ENCODE measurements around the gene CDK6. TPM values are rescaled to one million over a fixed set of nuclear protein-coding genes. Genes with fewer than 3 reads are reported as not detected.

CDK6 gene
- total RNA-seq, 4 donors from 2014 or later = 11.2 to 18.5 (median 13.2) TPM

DNA sequence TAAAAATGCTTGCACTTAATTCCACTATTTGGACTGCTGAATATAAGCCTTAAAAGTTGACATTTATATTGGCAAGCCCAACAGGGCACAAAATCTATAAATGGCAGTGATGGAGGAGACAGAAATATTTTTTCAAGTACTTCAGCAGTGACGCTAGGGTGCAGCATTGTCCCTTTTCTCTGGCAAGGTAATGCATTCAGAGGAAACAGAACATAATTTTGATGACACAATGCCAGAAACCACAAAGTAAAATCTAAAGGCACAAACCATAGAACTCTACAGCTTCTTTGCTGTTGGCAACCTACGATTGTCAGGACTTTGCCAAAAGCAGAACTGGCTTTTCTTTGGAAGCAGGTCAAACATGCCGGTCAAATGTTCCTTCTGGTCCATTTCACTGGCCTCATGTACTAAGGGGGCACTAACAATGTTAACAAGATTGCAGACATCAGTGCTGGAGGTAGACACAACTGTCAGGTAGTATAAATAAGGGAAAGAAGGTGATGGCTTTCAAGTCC is 215.3 kb downstream of the CDK6 start:
- intact Hi-C loops (cut with DNase I) = loop anchor here (5.0 to 10.0 kb wide), 2 partner anchors 211 to 364 kb away; no protein-coding TSS in a partner anchor
- Histone ChIP-seq H3K27ac (no peak overlapping the region), H3K36me3 (no peaks in the 10 kb centered on the region), H3K9me3 (no peaks in the 10 kb centered on the region), H3K4me3 (replicated peaks in 1 of 3) (no peak overlapping the region), H3K4me1 (no peaks in the 10 kb centered on the region), H3K27me3 (no peaks in the 10 kb centered on the region)
- peak; percentile 46 to 55 for DNase-seq
- TF ChIP-seq, protein P1, sequence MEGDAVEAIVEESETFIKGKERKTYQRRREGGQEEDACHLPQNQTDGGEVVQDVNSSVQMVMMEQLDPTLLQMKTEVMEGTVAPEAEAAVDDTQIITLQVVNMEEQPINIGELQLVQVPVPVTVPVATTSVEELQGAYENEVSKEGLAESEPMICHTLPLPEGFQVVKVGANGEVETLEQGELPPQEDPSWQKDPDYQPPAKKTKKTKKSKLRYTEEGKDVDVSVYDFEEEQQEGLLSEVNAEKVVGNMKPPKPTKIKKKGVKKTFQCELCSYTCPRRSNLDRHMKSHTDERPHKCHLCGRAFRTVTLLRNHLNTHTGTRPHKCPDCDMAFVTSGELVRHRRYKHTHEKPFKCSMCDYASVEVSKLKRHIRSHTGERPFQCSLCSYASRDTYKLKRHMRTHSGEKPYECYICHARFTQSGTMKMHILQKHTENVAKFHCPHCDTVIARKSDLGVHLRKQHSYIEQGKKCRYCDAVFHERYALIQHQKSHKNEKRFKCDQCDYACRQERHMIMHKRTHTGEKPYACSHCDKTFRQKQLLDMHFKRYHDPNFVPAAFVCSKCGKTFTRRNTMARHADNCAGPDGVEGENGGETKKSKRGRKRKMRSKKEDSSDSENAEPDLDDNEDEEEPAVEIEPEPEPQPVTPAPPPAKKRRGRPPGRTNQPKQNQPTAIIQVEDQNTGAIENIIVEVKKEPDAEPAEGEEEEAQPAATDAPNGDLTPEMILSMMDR (IDR thresholded peaks at IDR 0.05) = peak; percentile 29 to 87 (median 72)
- no peak for TF ChIP-seq POLR2A (IDR thresholded peaks at IDR 0.05)
- 22 to 38% methylated on average over 3 of the region's 3 CpGs for WGBS, 2 donors

DNA sequence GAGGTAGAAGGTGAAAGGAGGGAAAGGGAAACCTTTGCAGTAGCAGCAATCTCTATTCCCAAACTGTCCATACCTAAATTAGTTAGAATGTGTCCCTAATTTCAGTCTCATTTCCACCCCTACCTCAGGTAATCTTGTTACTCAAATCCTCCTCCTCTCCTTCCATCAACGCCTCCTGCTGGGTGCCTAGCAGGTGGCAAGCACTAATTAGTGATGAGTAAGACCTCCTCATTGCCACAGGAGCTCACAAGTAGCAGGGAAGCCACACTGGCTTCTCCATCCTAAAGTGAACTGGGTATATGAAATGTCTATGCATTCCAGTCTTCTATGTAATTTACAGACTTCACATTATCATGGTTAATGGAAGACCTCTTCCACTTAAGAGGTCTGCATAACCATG is 220.5 kb downstream of the CDK6 start:
- H3K27me3 ChIP-seq = no peaks in the 10 kb centered on the region
- 73 to 77% methylated on average over 1 of the region's 1 CpG for WGBS, 2 donors
- no peak overlapping the region for H3K4me3 ChIP-seq (replicated peaks in 1 of 3)
- peaks cover 0 to 3% of the 10 kb centered on the region in 2 donors for H3K36me3 ChIP-seq
- H3K27ac ChIP-seq = no peak overlapping the region
- no peak for TF ChIP-seq POLR2A (IDR thresholded peaks at IDR 0.05)
- TF ChIP-seq, protein P1 (IDR thresholded peaks at IDR 0.05) = no peak
- intact Hi-C loops (cut with DNase I) = loop anchor here (5.0 kb wide), 1 partner anchor 441 kb away; no protein-coding TSS in a partner anchor
- no peaks in the 10 kb centered on the region for H3K4me1 ChIP-seq
- H3K9me3 ChIP-seq = no peaks in the 10 kb centered on the region
- no peak for DNase-seq

DNA sequence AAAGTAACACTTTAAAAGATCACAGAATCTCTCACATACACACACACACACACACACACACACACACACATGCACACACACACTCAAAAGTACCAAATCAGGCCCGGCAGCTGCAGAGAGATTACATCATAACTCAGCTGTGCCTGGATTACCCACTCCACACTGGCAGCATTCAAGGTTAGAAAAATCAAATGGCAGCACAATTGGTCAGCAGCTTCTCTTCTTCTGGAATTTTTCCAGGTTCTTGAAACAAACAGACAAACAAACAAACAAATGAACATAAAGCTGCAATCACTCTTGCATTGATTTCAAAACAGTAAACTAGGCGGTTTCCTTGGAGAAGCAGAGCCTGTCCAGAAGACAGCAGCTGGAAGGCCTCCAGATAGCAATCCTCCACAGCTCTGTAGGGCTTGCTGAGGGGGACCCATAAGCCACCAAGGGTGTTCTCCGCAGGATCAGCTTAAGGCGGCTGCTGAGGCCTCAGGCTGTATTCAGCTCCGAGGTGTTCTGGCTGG is 221.7 kb downstream of the CDK6 start:
- intact Hi-C loops (cut with DNase I) = loop anchor here (5.0 kb wide), 1 partner anchor 443 kb away; no protein-coding TSS in a partner anchor

DNA sequence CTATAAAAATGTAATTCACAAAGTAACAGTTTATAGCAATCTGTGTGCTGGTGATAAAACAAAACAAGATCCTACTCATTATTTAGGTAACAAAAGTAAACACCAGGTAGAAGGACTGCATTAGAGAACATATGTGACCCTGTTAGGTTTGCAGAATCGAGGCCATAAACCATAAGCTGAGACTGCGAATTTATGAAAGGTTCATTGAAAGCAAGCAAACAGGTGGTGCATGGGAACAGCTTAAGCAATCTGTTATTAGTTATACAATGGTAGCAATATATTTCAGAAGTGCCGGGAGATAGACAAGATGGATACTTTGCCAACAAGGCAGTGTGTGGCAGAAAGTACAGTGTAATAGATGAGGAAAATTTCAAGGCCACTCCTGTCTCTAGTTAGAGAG is 222.7 kb downstream of the CDK6 start:
- Histone ChIP-seq H3K9me3 (no peaks in the 10 kb centered on the region), H3K4me3 (replicated peaks in 1 of 3) (no peak overlapping the region), H3K36me3 (peaks cover 0 to 3% of the 10 kb centered on the region in 2 donors), H3K27ac (no peak overlapping the region), H3K27me3 (no peaks in the 10 kb centered on the region), H3K4me1 (no peaks in the 10 kb centered on the region)
- WGBS, 2 donors = 95 to 99% methylated on average over 3 of the region's 3 CpGs
- DNase-seq = no peak
- intact Hi-C loops (cut with DNase I) = no loop called here
- no peak for TF ChIP-seq POLR2A (IDR thresholded peaks at IDR 0.05)
- TF ChIP-seq, protein P1 (IDR thresholded peaks at IDR 0.05) = no peak

More for the DNA sequence above, 221.7 kb downstream of the CDK6 start:
- TF ChIP-seq POLR2A (IDR thresholded peaks at IDR 0.05) = no peak
- TF ChIP-seq, protein P1 (IDR thresholded peaks at IDR 0.05) = no peak
- Histone ChIP-seq H3K27ac (no peak overlapping the region), H3K9me3 (no peaks in the 10 kb centered on the region), H3K27me3 (no peaks in the 10 kb centered on the region), H3K4me1 (no peaks in the 10 kb centered on the region), H3K4me3 (replicated peaks in 1 of 3) (no peak overlapping the region), H3K36me3 (peaks cover 0 to 3% of the 10 kb centered on the region in 2 donors)
- WGBS, 2 donors = 49 to 81% methylated on average over 5 of the region's 5 CpGs
- DNase-seq = peak in 1 of 2 donors; percentile 7

DNA sequence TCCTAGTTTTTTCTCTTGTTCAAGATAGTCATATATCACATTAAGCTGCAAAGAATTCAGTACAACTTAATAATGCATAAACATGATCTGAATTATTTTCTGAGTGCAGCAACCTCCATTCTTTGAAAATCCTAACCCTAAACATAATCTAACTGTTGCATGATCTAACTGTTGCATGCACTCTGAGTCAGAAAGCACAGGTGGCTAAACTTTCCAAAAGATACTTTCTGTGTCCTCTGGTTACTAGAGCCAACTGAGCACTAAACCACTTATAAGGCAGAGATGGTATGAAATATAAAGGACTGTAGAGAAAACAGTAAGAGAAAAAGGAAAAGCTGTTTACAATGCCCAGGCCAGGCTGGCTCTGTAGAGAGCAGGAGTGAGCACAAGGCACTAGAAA is 223.2 kb downstream of the CDK6 start:
- H3K36me3 ChIP-seq = peaks cover 0 to 3% of the 10 kb centered on the region in 2 donors
- H3K27ac ChIP-seq = no peak overlapping the region
- no peaks in the 10 kb centered on the region for H3K9me3 ChIP-seq
- no peaks in the 10 kb centered on the region for H3K27me3 ChIP-seq
- DNase-seq = no peak
- no peak for TF ChIP-seq POLR2A (IDR thresholded peaks at IDR 0.05)
- TF ChIP-seq, protein P1 (IDR thresholded peaks at IDR 0.05) = no peak
- no peaks in the 10 kb centered on the region for H3K4me1 ChIP-seq
- intact Hi-C loops (cut with DNase I) = no loop called here
- no peak overlapping the region for H3K4me3 ChIP-seq (replicated peaks in 1 of 3)

All from thyroid gland (tissue), 4 donors.